Fibroblast of lung (primary cell): Measurements from ENCODE around the gene FCER1G. TPM values are rescaled to one million over a fixed set of nuclear protein-coding genes. Genes with fewer than 3 reads are reported as not detected.
A peak's percentile ranks its signal among the peaks of the same experiment; 100 is the strongest.

Source experiments
- DNase-seq, 2 donors: peaks; one replicate each; pipeline versions ENCODE4 v3.0.0 to v3.0.0-alpha.2; 2010; ENCODE audit warnings: low read depth in 2 of 2
- H2AFZ ChIP-seq: 2 replicates; pipeline ENCODE4 v1.5.1; 2012; ENCODE audit warnings: low read length, control low read depth, inconsistent platforms
- H3K27ac ChIP-seq: 2 replicates; pipeline ENCODE4 v1.5.1; 2011; ENCODE audit warnings: low read length, control low read depth; ENCODE audit not compliant: insufficient read depth
- H3K27me3 ChIP-seq: 2 replicates; pipeline ENCODE4 v1.5.1; 2011; ENCODE audit warnings: mild to moderate bottlenecking, low read length; ENCODE audit not compliant: control insufficient read depth, insufficient read depth
- H3K36me3 ChIP-seq: 2 replicates; pipeline ENCODE4 v1.5.1; 2011; ENCODE audit warnings: low read length; ENCODE audit not compliant: control insufficient read depth, insufficient read depth
- H3K4me1 ChIP-seq: 2 replicates; pipeline ENCODE4 v1.5.1; 2011; ENCODE audit warnings: low read length; ENCODE audit not compliant: control insufficient read depth, insufficient read depth; ENCODE audit errors: extremely low read depth
- H3K4me2 ChIP-seq: 2 replicates; pipeline ENCODE4 v1.5.1; 2011; ENCODE audit warnings: low read length, control low read depth; ENCODE audit not compliant: insufficient read depth; ENCODE audit errors: extremely low read depth
- H3K4me3 ChIP-seq, 4 experiments: fragments of 200-600 bp in 1 of 4; sonication (generic) in 1 of 4; replicated peaks in 1 of 4; 2 replicates each; pipeline ENCODE4 v1.5.1; 2011 to 2016; ENCODE audit warnings: low read length in 4 of 4, low read depth in 3 of 4, mild to moderate bottlenecking in 3 of 4, control low read depth in 2 of 4, inconsistent platforms in 1 of 4, mixed read lengths in 1 of 4; ENCODE audit not compliant: insufficient read depth in 1 of 4; ENCODE audit errors: control extremely low read depth in 1 of 4
- H3K79me2 ChIP-seq: 2 replicates; pipeline ENCODE4 v1.5.1; 2012; ENCODE audit warnings: mild to moderate bottlenecking, low read length, inconsistent platforms; ENCODE audit not compliant: control insufficient read depth, insufficient read depth
- H3K9ac ChIP-seq: 2 replicates; pipeline ENCODE4 v1.5.1; 2011; ENCODE audit warnings: mild to moderate bottlenecking, low read length, control low read depth; ENCODE audit not compliant: insufficient read depth
- H3K9me3 ChIP-seq: 2 replicates; pipeline ENCODE4 v1.5.1; 2012; ENCODE audit warnings: low read depth, low read length; ENCODE audit not compliant: control insufficient read depth, insufficient read depth
- H4K20me1 ChIP-seq: 2 replicates; pipeline ENCODE4 v1.5.1; 2011; ENCODE audit warnings: low read length; ENCODE audit not compliant: control insufficient read depth, insufficient read depth; ENCODE audit errors: extremely low read depth
- CTCF ChIP-seq, 2 donors: IDR thresholded peaks in 1 of 2; conservative IDR thresholded peaks in 1 of 2; 1 replicate in 1 of 2; 2 replicates in 1 of 2; pipeline ENCODE4 v1.5.1; 2011 to 2012; ENCODE audit warnings: low read length in 2 of 2, control low read depth in 1 of 2, inconsistent platforms in 1 of 2, low read depth in 1 of 2, mild to moderate bottlenecking in 1 of 2
- EZH2 ChIP-seq: IDR thresholded peaks from 2 replicates; pipeline ENCODE4 v1.5.1; 2012; ENCODE audit warnings: low read length, control low read depth, mild to moderate bottlenecking; ENCODE audit errors: missing control alignments
- polyA plus RNA-seq, 2 donors: library from polyadenylated mRNA; depleted of rRNA in 1 of 2; stranded (reverse) in 1 of 2; unstranded in 1 of 2; fragments of >200 nt; gene quantifications; 2 replicates each; pipeline ENCODE4 v1.2.1, GENCODE V29; 2011 to 2012; ENCODE audit warnings: missing spikeins in 1 of 2
- total RNA-seq: library from RNA; depleted of rRNA; stranded (reverse); fragments of >200 nt; gene quantifications from 2 replicates; pipeline ENCODE4 v1.2.1, GENCODE V29; 2014

FCER1G gene
- total and polyA plus RNA-seq, 2 donors (not counting 1 experiment from before 2014, with no cell fraction given) = 0.85 TPM; not detected in 1

GRCh38 chr1:161173711-161174110 lies 41.4 kb upstream of the FCER1G start:
- H3K27me3 ChIP-seq = no peaks in the 10 kb centered on the region
- TF ChIP-seq EZH2 (no peak), CTCF (conservative IDR thresholded peaks at IDR 0.05 in 1 of 2, IDR thresholded peaks at IDR 0.05 in 1 of 2; ENCODE audit: low read depth in 1 of 2, low read length in 2 of 2) (no peak)
- H2AFZ ChIP-seq = no peak overlapping the region
- no peak overlapping the region for H3K4me2 ChIP-seq
- no peak overlapping the region for H3K9ac ChIP-seq
- H3K4me3 ChIP-seq = no peak overlapping the region
- H3K4me1 ChIP-seq = peaks cover 16% of the 10 kb centered on the region
- H3K9me3 ChIP-seq = no peaks in the 10 kb centered on the region
- H3K79me2 ChIP-seq = peaks cover 6% of the 10 kb centered on the region
- DNase-seq = no peak
- no peaks in the 10 kb centered on the region for H4K20me1 ChIP-seq
- H3K27ac ChIP-seq = peak overlapping the region; percentile 80
- peaks cover 9% of the 10 kb centered on the region for H3K36me3 ChIP-seq

- Histone ChIP-seq H3K36me3 (peaks cover 9% of the 10 kb centered on the region), H3K9ac (no peak overlapping the region), H3K79me2 (peaks cover 6% of the 10 kb centered on the region), H3K4me3 (no peak overlapping the region), H3K27ac (no peak overlapping the region), H4K20me1 (no peaks in the 10 kb centered on the region), H3K4me1 (peaks cover 16% of the 10 kb centered on the region), H3K9me3 (no peaks in the 10 kb centered on the region), H3K27me3 (no peaks in the 10 kb centered on the region), H2AFZ (no peak overlapping the region), H3K4me2 (no peak overlapping the region)
- no peak for DNase-seq
- no peak for TF ChIP-seq EZH2
- no peak for TF ChIP-seq CTCF (conservative IDR thresholded peaks at IDR 0.05 in 1 of 2, IDR thresholded peaks at IDR 0.05 in 1 of 2; ENCODE audit: low read depth in 1 of 2, low read length in 2 of 2)
Measured at GRCh38 chr1:161174911-161175310, 40.2 kb upstream of the FCER1G start.

- Histone ChIP-seq H3K79me2 (peaks cover 6% of the 10 kb centered on the region), H3K4me2 (peak overlapping the region; percentile 96), H3K4me1 (peaks cover 16% of the 10 kb centered on the region), H3K4me3 (peak overlapping the region in 2 of 4 experiments; percentile 91), H3K9ac (no peak overlapping the region), H3K27me3 (no peaks in the 10 kb centered on the region), H4K20me1 (no peaks in the 10 kb centered on the region), H3K36me3 (peaks cover 9% of the 10 kb centered on the region), H3K9me3 (no peaks in the 10 kb centered on the region), H2AFZ (no peak overlapping the region), H3K27ac (no peak overlapping the region)
- DNase-seq = no peak
- no peak for TF ChIP-seq EZH2
- no peak for TF ChIP-seq CTCF (conservative IDR thresholded peaks at IDR 0.05 in 1 of 2, IDR thresholded peaks at IDR 0.05 in 1 of 2; ENCODE audit: low read depth in 1 of 2, low read length in 2 of 2)
Measured at GRCh38 chr1:161175771-161176453, 39.2 kb upstream of the FCER1G start.
